NCI-H2196 treated with DMSO at 0.1 percent for 48 hours (cell line): ENCODE measurements around the gene SPDYE6.
"Not testable (repeated sequence)": the region's sequence is repeated elsewhere in the genome, so short reads cannot be mapped to it uniquely, and the experiment has no call there.

Experiments
- DNase-seq: peaks from one replicate; lab custom pipeline; 2025; ENCODE audit not compliant: unreplicated experiment; lab: John Stamatoyannopoulos, UW

The SPDYE6 gene

GRCh38 chr7:102318482-102318971 is 37.7 kb downstream of the SPDYE6 start:
- DNase-seq = peak; percentile 17

DNA sequence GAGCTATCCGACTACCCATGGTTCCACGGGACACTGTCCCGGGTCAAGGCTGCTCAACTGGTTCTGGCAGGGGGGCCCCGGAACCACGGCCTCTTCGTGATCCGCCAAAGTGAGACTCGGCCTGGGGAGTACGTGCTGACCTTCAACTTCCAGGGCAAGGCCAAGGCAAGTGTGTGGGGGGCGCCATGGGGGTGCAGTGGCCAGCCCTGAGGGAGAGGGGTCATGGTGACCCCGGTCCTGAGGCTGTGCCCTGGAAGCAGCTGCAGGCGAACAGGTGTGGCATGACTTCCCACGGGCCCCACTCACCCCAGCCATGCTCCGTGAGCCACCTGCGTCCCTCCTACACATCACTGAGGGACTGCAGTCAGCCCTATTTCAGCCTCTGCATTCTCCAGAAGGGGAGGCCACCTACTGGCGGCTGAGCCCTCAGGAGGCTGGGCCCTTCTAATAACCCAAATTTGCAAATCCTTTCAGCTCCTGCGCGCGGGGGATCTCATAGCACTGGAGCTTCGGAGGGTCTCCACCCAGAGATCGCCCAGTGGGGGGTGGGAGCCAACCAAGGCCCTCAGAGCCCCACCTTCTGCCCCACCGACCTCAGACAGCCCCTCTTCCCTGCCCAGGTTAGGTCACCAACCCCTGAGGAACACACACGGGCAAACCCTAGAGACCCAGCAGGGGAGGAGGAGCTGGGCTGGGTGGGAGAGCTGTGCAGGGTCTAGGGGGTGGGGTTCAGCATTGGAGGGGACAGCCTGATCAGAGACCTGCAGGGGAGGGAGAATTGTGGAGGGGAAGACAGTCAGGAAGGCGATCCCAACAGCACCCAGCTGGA is 38.8 kb downstream of the SPDYE6 start:
- no peak for DNase-seq

DNA sequence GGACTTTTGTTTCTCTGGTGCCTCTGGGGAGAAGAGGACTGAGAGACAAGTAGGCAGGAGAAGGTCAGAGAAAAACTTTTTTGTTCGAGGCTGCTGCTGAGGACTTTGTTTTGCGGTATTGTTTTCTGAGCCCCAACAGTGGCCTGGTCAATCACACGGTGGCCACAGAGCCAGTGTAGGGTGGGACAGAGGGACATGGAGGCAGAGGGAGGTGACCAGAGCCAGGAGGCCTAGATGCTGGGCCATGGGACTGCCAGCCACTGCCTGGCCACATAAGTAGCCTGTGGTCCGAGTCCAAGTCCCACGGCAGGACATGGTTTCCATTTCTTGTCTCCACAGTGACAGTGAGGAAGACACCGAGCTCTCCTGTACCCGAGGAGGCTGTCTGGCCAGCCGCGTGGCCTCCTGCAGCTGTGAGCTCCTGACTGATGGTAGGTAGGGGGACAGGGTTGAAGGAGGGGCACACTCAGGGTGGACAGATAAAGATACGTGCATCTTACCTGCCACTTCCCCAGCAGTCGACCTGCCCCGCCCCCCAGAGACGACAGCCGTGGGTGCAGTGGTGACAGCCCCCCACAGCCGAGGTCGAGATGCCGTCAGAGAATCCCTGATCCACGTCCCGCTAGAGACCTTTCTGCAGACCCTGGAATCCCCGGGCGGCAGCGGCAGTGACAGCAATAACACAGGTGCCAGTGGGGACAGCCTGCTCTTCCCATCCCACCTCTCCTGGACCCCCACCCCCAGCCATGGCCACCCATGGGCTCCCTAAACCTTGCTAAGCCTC is 42.1 kb downstream of the SPDYE6 start:
- DNase-seq = no peak

- no peak for DNase-seq
These were observed 43.9 kb downstream of the SPDYE6 start for GRCh38 chr7:102312317-102312716.

DNA sequence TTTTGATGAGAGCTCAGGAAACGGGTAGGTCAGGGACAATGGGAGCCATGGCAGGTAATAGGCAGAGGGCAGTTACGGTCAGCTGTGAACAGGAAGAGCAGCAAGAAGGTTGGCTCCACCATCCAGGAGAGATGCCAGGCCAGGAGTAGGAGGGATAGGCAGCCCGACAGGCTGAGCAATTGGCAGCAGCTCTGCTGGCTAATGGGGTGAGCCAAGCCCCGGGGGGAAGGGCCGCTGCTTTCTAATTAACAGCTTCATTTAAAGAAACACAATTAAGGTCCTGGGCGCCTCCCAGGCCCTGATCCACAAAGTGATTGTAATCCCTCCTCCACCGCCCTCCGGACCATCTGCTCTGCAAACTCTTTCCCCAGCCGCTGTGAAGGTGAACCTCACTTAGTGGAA is 45.8 kb downstream of the SPDYE6 start:
- DNase-seq = no peak

DNA sequence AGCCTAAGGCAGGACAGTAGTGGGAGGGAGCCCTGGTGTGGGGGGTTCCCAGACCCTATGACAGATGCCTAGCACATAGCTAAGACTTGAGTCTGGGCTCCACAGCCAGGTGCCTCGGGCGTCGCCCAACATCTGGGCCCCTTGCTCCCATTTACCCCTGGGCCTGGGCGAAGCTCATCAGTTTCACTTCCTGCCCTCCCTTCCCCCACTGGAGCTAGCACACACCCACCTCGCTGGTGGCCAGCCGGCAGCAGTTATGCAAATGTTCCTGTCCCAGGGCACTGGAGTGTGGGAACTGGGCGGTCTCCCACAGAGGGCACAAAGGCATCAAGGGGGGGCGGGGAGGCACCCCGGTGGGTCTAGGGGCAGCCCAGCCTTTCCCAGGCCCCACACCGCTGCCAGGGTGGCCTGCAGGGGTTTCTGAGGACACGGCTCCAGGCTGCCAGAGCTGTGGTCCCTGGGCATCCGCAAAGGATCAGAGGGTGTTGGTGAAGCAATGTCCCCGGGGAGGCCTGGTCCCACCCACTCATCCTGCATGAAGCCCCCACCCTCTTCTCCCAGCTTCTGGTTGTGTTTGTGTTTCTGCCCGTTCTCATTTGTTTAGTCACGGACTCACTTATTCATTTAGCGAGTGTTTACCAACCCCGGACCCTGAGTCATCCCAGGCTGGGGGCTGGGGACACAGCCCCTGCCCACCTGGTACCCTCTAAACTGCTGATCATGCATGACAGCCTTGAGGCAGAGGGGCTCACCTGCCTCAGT is 49.1 kb downstream of the SPDYE6 start:
- no peak for DNase-seq

DNA sequence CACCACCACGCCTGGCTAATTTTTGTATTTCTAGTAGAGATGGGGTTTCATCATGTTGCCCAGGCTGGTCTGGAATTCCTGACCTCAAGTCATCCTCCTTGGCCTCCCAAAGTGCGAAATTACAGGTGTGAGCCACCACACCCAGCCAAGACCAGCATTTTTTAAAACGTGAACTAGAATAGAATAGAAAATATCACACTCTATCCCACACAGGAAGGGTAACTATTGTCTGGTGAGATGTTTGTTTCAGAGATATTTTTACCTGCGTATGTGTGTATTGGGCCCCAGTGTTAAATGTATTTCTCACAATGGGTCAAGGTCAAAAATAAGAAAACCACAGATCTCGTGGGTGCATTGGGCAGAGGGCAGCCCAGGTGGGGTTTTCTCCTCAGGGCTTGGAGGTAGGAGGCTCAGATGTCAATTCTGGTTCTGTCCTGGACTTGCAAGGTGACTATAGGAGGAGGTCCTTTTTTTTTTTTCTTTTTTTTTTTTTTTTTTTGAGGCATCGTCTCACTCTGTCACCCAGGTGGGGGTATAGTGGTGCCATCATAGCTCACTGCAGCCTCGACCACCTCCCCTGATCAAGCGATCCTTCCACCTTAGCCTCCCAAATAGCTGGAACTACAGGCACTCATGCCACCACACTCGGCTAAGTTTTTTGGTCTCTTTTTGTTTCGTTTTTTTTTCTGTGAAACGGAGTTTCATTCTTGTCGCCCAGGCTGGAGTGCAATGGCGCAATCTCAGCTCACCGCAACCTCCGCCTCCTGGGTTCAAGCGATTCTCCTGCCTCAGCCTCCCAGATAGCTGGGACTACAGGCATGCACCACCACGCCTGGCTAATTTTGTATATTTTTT is 50.6 kb downstream of the SPDYE6 start:
- DNase-seq = no peak

DNA sequence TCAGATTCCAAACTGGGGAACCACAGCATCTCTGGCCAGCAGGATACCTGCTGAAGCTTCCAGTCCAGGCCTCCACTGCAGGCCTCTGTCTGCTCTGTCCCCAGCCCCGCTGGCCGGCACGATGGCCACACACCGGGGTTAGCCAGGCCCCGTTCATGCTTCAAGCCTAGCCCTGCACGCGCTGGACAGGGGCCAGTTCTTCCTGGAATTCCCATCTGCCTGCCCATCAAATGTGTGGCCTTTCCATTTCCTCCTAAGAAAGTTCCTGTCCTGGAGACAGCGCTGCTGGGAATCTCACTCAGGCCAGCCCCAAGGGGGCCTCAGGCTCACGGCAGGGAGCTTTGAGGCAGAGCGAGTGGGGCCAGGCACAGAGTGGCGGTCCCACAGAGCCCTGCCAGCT is 51.6 kb downstream of the SPDYE6 start:
- no peak for DNase-seq

GRCh38 chr7:102303669-102304422 is 52.4 kb downstream of the SPDYE6 start:
- no peak for DNase-seq

DNA sequence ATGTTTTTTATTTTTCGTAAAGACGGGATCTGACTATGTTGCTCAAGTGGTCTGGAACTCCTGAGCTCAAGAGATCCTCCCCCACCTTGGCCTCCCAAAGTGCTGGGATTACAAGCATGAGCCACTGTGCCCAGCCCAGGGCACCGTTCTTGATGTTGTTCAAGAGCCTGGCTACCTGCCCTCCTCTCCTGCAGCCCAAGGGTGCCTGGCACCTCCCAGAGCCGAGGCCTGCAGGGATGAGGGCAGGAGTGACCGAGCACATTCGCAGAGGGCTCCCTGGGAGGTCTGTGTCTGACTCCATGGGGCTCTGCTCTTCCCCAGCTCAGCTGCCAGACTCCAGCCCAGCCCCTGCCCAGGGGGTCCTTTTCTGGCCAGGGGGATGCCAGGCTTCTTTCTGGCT is 54.2 kb downstream of the SPDYE6 start:
- DNase-seq = no peak

GRCh38 chr7:102301367-102301766 is 54.9 kb downstream of the SPDYE6 start:
- not testable (repeated sequence) for DNase-seq

DNA sequence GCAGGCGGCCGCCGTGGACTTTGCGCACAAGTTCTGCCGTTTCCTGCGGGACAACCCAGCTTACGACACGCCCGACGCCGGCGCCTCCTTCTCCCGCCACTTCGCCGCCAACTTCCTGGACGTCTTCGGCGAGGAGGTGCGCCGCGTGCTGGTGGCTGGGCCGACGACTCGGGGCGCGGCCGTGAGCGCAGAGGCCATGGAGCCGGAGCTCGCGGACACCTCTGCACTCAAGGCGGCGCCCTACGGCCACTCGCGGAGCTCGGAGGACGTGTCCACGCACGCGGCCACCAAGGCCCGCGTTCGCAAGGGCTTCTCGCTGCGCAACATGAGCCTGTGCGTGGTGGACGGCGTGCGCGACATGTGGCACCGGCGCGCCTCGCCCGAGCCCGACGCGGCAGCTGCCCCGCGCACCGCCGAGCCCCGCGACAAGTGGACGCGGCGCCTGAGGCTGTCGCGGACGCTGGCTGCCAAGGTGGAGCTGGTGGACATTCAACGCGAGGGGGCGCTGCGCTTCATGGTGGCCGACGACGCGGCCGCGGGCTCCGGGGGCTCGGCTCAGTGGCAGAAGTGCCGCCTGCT is 55.5 kb downstream of the SPDYE6 start:
- no peak for DNase-seq

- DNase-seq = no peak
These were observed 58.6 kb downstream of the SPDYE6 start for GRCh38 chr7:102297487-102298218.

DNA sequence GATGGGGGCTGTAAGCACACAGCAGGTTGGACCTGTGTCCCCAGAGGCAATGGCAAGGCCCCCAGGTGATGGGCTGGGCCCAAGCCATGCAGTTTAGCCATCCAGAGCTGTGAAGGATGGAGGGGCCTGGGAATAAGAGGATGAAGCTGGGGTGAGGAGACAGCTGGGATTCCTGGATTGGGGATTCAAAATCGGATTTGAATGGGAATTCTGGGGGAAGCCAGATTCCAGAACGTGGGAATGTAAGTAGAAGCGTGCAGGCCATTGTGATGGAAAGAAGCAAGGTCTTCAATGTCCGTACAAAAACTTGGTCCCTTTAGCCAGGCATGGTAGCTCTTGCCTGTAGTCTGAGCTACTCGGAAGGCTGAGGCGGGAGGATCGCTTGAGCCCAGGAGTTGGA is 59.7 kb downstream of the SPDYE6 start:
- no peak for DNase-seq

GRCh38 chr7:102296179-102296438 is 60.1 kb downstream of the SPDYE6 start:
- DNase-seq = no peak
